Stomach smooth muscle (tissue), 2 donors: ENCODE data around the gene LINS1.

Experiments used
- H3K27ac ChIP-seq: one replicate; pipeline ENCODE4 v1.7.0; 2013; ENCODE audit warnings: mild to moderate bottlenecking, low read length, inconsistent platforms
- H3K27me3 ChIP-seq, 2 donors: one replicate each; pipeline ENCODE4 v1.7.0; 2013; ENCODE audit warnings: low read length in 2 of 2; ENCODE audit not compliant: insufficient read depth in 2 of 2, control insufficient read depth in 1 of 2
- H3K36me3 ChIP-seq, 2 donors: one replicate each; pipeline ENCODE4 v1.7.0; 2013; ENCODE audit warnings: low read length in 2 of 2; ENCODE audit not compliant: control insufficient read depth in 2 of 2, insufficient read depth in 2 of 2
- H3K4me1 ChIP-seq: one replicate; pipeline ENCODE4 v1.7.0; 2013; ENCODE audit warnings: low read length; ENCODE audit not compliant: control insufficient read depth, insufficient read depth
- H3K4me3 ChIP-seq, 2 donors: one replicate each; pipeline ENCODE4 v1.7.0; 2013; ENCODE audit warnings: low read length in 2 of 2
- H3K9ac ChIP-seq, 2 donors: one replicate each; pipeline ENCODE4 v1.7.0; 2013; ENCODE audit warnings: low read length in 2 of 2, mild to moderate bottlenecking in 1 of 2
- H3K9me3 ChIP-seq, 2 donors: one replicate each; pipeline ENCODE4 v1.7.0; 2013; ENCODE audit warnings: low read length in 2 of 2; ENCODE audit not compliant: control insufficient read depth in 2 of 2
- donor health status: healthy.
- donor health status: Pancreatic carcinoma.

The LINS1 gene

GRCh38 chr15:100559330-100559729 lies 42.7 kb downstream of the LINS1 start:
- no peaks in the 10 kb centered on the region for H3K4me1 ChIP-seq
- H3K4me3 ChIP-seq = no peak overlapping the region
- no peak overlapping the region for H3K9ac ChIP-seq
- no peaks in the 10 kb centered on the region for H3K9me3 ChIP-seq
- H3K27me3 ChIP-seq = no peaks in the 10 kb centered on the region
- H3K36me3 ChIP-seq = no peaks in the 10 kb centered on the region
- no peak overlapping the region for H3K27ac ChIP-seq

- Histone ChIP-seq H3K27me3 (no peaks in the 10 kb centered on the region), H3K36me3 (no peaks in the 10 kb centered on the region), H3K27ac (no peak overlapping the region), H3K9ac (no peak overlapping the region), H3K4me3 (no peak overlapping the region), H3K9me3 (no peaks in the 10 kb centered on the region), H3K4me1 (no peaks in the 10 kb centered on the region)
Measured at GRCh38 chr15:100558771-100559254, 43.2 kb downstream of the LINS1 start.

DNA sequence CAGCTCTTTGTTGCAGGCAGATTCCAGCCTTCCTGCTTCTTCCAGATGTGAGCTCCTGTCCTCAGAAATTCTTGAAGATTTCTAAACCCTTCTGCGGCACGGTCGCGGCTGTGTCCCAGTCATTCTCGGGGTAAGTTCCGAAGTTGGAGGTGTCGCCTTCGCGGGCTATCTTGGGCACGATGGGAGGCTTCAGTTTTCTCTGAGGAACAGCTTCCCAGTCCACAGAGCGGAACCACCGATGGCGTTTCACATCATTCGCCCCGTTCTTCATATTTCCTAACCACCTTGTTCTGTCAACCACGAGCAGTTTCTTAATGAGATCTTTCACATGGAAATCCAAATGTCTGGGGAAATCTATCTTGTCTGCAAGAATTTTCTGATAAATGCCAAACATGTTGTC lies 48.5 kb downstream of the LINS1 start:
- H3K9ac ChIP-seq = no peak overlapping the region
- H3K9me3 ChIP-seq = no peaks in the 10 kb centered on the region
- no peaks in the 10 kb centered on the region for H3K4me1 ChIP-seq
- no peak overlapping the region for H3K27ac ChIP-seq
- H3K27me3 ChIP-seq = no peaks in the 10 kb centered on the region
- no peaks in the 10 kb centered on the region for H3K36me3 ChIP-seq
- H3K4me3 ChIP-seq = no peak overlapping the region

GRCh38 chr15:100547961-100548360 lies 54.0 kb downstream of the LINS1 start:
- Histone ChIP-seq H3K4me1 (no peaks in the 10 kb centered on the region), H3K9me3 (no peaks in the 10 kb centered on the region), H3K27ac (no peak overlapping the region), H3K36me3 (no peaks in the 10 kb centered on the region), H3K4me3 (no peak overlapping the region), H3K9ac (no peak overlapping the region), H3K27me3 (peaks cover 0 to 4% of the 10 kb centered on the region in 2 donors)

GRCh38 chr15:100544946-100545345 lies 57.0 kb downstream of the LINS1 start:
- Histone ChIP-seq H3K4me1 (no peaks in the 10 kb centered on the region), H3K4me3 (no peak overlapping the region)

GRCh38 chr15:100544338-100544841 lies 57.6 kb downstream of the LINS1 start:
- Histone ChIP-seq H3K27ac (no peak overlapping the region), H3K4me1 (no peaks in the 10 kb centered on the region), H3K4me3 (no peak overlapping the region), H3K9ac (no peak overlapping the region), H3K27me3 (peaks cover 4 to 6% of the 10 kb centered on the region in 2 donors), H3K36me3 (no peaks in the 10 kb centered on the region), H3K9me3 (peaks cover 0 to 2% of the 10 kb centered on the region in 2 donors)

More at GRCh38 chr15:100544946-100545345, 57.0 kb downstream of the LINS1 start:
- Histone ChIP-seq H3K36me3 (no peaks in the 10 kb centered on the region), H3K27ac (no peak overlapping the region), H3K9ac (no peak overlapping the region), H3K27me3 (peaks cover 4 to 6% of the 10 kb centered on the region in 2 donors), H3K9me3 (peaks cover 0 to 1% of the 10 kb centered on the region in 2 donors)

- Histone ChIP-seq H3K36me3 (no peaks in the 10 kb centered on the region), H3K4me1 (no peaks in the 10 kb centered on the region), H3K27me3 (peaks cover 4 to 6% of the 10 kb centered on the region in 2 donors), H3K9me3 (peaks cover 0 to 2% of the 10 kb centered on the region in 2 donors), H3K4me3 (no peak overlapping the region), H3K27ac (no peak overlapping the region), H3K9ac (no peak overlapping the region)
Measured at GRCh38 chr15:100542290-100542689, 59.7 kb downstream of the LINS1 start.

DNA sequence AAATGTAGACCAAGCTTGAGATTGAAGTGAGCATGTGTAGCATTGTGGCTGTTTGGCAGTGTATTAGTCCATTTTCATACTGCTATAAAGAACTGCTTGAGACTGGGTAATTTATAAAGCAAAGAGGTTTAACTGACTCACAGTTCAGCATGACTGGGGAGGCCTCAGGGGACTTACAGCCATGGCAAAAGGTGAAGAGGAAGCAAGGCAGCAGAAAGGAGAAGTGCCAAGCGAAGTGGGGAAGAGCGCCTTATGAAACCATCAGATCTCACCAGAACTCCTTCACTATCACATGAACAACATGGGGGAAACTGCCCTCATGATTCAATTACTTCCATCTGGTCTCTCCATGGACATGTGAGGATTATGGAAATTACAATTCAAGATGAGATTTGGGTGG lies 64.7 kb downstream of the LINS1 start:
- Histone ChIP-seq H3K27me3 (peaks cover 0 to 5% of the 10 kb centered on the region in 2 donors), H3K9me3 (peaks cover 0 to 2% of the 10 kb centered on the region in 2 donors), H3K36me3 (no peaks in the 10 kb centered on the region), H3K4me1 (no peaks in the 10 kb centered on the region), H3K4me3 (no peak overlapping the region), H3K27ac (no peak overlapping the region), H3K9ac (no peak overlapping the region)

DNA sequence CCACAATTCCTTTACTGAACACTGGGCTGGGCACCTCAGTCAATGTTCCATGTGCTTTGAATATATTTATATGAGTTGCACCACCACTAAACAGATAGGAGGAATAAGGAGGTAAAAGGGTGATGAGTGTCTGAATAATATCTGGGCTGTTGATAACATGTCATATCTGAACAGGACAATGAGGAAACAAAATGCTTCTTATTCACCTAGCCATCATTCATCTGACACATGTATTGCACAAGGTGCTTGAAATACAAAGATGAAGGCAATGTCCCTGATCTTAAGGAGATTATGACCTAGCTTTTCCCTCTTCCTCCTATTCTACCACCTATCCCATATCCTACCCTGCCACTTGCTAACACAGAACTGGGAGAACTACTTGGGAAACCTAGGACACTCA lies 65.3 kb downstream of the LINS1 start:
- Histone ChIP-seq H3K4me3 (no peak overlapping the region), H3K27me3 (peaks cover 0 to 3% of the 10 kb centered on the region in 2 donors), H3K4me1 (no peaks in the 10 kb centered on the region), H3K36me3 (no peaks in the 10 kb centered on the region), H3K27ac (no peak overlapping the region), H3K9ac (no peak overlapping the region), H3K9me3 (peaks cover 0 to 2% of the 10 kb centered on the region in 2 donors)

GRCh38 chr15:100533886-100534285 lies 68.1 kb downstream of the LINS1 start:
- Histone ChIP-seq H3K36me3 (no peaks in the 10 kb centered on the region), H3K9ac (no peak overlapping the region), H3K4me1 (no peaks in the 10 kb centered on the region), H3K4me3 (no peak overlapping the region), H3K27ac (no peak overlapping the region), H3K27me3 (no peaks in the 10 kb centered on the region), H3K9me3 (no peaks in the 10 kb centered on the region)

- Histone ChIP-seq H3K9me3 (no peaks in the 10 kb centered on the region), H3K4me3 (no peak overlapping the region), H3K36me3 (no peaks in the 10 kb centered on the region), H3K27ac (no peak overlapping the region), H3K4me1 (no peaks in the 10 kb centered on the region), H3K27me3 (no peaks in the 10 kb centered on the region), H3K9ac (no peak overlapping the region)
Measured at GRCh38 chr15:100531823-100532327, 70.1 kb downstream of the LINS1 start.
